Lower leg skin (tissue), 4 donors: ENCODE data around the gene RABGGTA. TPM values are rescaled to one million over a fixed set of nuclear protein-coding genes. Genes with fewer than 3 reads are reported as not detected.

Experiments used
- DNase-seq, 2 donors: peaks; one replicate each; pipeline ENCODE4 v3.0.0-alpha.2; 2019; ENCODE audit warnings: low spot score in 2 of 2
- H3K4me3 ChIP-seq: fragments of 200-600 bp; sonication (generic); 2 replicates; pipeline ENCODE4 v1.5.1; 2017; ENCODE audit warnings: mild to moderate bottlenecking, low read depth; ENCODE audit not compliant: poor library complexity, severe bottlenecking
- POLR2A ChIP-seq, 2 donors: fragments of 450-650 bp; IDR thresholded peaks; one replicate each; pipeline ENCODE4 v1.6.1; 2016 to 2017; ENCODE audit warnings: antibody characterized with exemption in 2 of 2, mild to moderate bottlenecking in 1 of 2, moderate library complexity in 1 of 2
- WGBS, 2 donors: methylation state at CpG; one replicate each; pipeline ENCODE4 v1.1.5; 2018; 5-methylcytosine and 5-hydroxymethylcytosine counted together
- intact Hi-C: fragments of 100-400 bp; cut with DNase I; formaldehyde crosslinking; loops from one replicate; pipeline ENCODE4 v1.15.0; 2023; ENCODE audit warnings: low total_unique reads
- total RNA-seq, 4 donors: library from RNA; depleted of rRNA; stranded (reverse); fragments of >200 nt; gene quantifications; one replicate each; pipeline ENCODE4 v1.1.0, GENCODE V29; 2016
- TF ChIP-seq, protein P1 (sequence below), 3 donors: fragments of 450-650 bp; IDR thresholded peaks; one replicate each; pipeline ENCODE4 v1.5.1; 2016; ENCODE audit warnings: antibody characterized with exemption in 3 of 3, mild to moderate bottlenecking in 3 of 3, moderate library complexity in 2 of 3

Gene RABGGTA
- total RNA-seq, 4 donors from 2014 or later: 35.5 to 69.4 (median 44.7) TPM

DNA sequence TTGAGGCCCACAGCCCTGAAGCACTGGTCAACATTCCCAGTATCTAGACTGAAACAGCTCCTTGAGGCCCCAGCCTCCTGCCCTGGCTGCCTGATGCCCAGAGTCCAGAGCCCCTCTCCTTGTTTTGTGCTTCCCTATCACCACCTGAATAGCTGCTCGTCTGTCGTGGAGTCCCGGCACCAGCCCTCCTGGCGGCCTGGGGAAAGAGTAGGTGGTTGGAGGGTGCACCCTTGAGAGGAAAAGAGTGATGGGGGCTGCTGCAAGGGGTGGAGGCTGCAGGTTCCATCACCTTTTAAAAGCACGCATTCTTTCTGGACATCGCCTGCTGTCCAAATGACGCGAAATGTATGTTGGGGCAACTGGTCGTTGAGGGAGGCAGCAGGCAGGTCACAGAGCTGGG, 3.2 kb downstream of the RABGGTA start:
- no peak for DNase-seq
- no peak for TF ChIP-seq POLR2A (IDR thresholded peaks at IDR 0.05)
- TF ChIP-seq, protein P1, sequence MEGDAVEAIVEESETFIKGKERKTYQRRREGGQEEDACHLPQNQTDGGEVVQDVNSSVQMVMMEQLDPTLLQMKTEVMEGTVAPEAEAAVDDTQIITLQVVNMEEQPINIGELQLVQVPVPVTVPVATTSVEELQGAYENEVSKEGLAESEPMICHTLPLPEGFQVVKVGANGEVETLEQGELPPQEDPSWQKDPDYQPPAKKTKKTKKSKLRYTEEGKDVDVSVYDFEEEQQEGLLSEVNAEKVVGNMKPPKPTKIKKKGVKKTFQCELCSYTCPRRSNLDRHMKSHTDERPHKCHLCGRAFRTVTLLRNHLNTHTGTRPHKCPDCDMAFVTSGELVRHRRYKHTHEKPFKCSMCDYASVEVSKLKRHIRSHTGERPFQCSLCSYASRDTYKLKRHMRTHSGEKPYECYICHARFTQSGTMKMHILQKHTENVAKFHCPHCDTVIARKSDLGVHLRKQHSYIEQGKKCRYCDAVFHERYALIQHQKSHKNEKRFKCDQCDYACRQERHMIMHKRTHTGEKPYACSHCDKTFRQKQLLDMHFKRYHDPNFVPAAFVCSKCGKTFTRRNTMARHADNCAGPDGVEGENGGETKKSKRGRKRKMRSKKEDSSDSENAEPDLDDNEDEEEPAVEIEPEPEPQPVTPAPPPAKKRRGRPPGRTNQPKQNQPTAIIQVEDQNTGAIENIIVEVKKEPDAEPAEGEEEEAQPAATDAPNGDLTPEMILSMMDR (IDR thresholded peaks at IDR 0.05): no peak
- intact Hi-C loops: no loop called here
- H3K4me3 ChIP-seq: no peak overlapping the region
- 89 to 93% methylated on average over 9 of the region's 9 CpGs for WGBS, 2 donors

GRCh38 chr14:24267516-24267915, 3.9 kb downstream of the RABGGTA start:
- DNase-seq: no peak
- TF ChIP-seq, protein P1 (IDR thresholded peaks at IDR 0.05): no peak
- TF ChIP-seq POLR2A (IDR thresholded peaks at IDR 0.05): no peak
- no peak overlapping the region for H3K4me3 ChIP-seq
- WGBS, 2 donors: 88 to 93% methylated on average over 9 of the region's 9 CpGs
- intact Hi-C loops: no loop called here

- intact Hi-C loops: no loop called here
- DNase-seq: no peak
- TF ChIP-seq POLR2A (IDR thresholded peaks at IDR 0.05): no peak
- TF ChIP-seq, protein P1 (IDR thresholded peaks at IDR 0.05): no peak
- 86 to 91% methylated on average over 18 of the region's 18 CpGs for WGBS, 2 donors
- no peak overlapping the region for H3K4me3 ChIP-seq
Measured at GRCh38 chr14:24266344-24267244, 4.8 kb downstream of the RABGGTA start.

DNA sequence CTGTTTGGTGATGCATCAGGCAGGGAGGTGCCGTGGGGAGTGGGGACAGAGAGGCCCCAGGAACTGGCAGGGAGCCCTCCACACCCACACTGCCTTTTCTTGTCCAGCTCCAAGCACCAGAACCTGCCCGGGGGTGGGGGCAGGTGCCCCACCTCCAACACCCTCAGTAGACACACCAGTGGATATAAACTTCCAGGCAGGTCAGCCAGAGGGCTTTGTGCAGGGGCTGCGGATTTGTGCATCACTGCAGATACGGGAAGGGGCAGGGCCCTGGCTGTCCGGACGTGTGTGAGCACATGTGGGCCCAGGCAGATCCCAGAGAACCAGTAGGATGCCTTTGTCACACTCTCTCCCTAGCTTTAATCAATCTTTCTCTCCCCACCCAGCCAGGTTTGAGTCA, 7.1 kb downstream of the RABGGTA start:
- DNase-seq: no peak
- no peak overlapping the region for H3K4me3 ChIP-seq
- 30 to 54% methylated on average over 6 of the region's 6 CpGs for WGBS, 2 donors
- intact Hi-C loops: no loop called here
- no peak for TF ChIP-seq POLR2A (IDR thresholded peaks at IDR 0.05)

DNA sequence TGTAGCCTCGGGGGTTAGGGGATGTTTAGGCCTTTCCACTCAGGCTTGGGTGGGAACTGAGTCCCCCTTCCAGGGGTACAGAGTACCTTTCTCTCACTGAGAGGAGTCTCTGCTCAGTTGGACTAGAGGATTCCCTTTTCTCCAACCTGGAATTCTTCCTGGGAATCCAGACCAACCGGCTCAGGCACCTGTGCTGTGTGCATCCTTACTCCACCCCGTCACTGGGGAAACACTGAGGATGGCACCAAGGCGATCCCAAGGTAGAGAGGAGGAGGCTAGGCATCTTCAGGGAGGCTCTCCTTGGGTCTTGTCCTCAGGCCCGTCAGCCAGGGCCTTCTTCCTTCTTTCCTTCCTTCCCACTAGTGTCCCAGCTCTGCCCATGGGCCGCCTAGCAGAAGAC, 7.5 kb downstream of the RABGGTA start:
- H3K4me3 ChIP-seq: no peak overlapping the region
- 39 to 53% methylated on average over 6 of the region's 6 CpGs for WGBS, 2 donors
- TF ChIP-seq, protein P1 (IDR thresholded peaks at IDR 0.05): no peak
- TF ChIP-seq POLR2A (IDR thresholded peaks at IDR 0.05): no peak
- intact Hi-C loops: no loop called here
- no peak for DNase-seq

GRCh38 chr14:24262821-24263733, 8.3 kb downstream of the RABGGTA start, which contains the start of gene TGM1:
TSS of gene TGM1 (minus strand) at chr14:24263177. CDS start at chr14:24262352, 825 bp downstream.
- no peak within 1 kb of the TSS for H3K4me3 ChIP-seq
- DNase-seq: no peak
- intact Hi-C loops: no loop called here
- TF ChIP-seq, protein P1 (IDR thresholded peaks at IDR 0.05): no peak
- TF ChIP-seq POLR2A (IDR thresholded peaks at IDR 0.05): no peak
- WGBS, 2 donors: 79 to 89% methylated on average over 11 to 12 of the region's 14 CpGs
